IMR-90 (cell line): Measurements from ENCODE around the gene UVSSA. TPM values are rescaled to one million over a fixed set of nuclear protein-coding genes. Genes with fewer than 3 reads are reported as not detected.

Source experiments
- ATAC-seq: fragments of 200-7000 bp; cut with Tn5 transposase; 2 replicates; pipeline ENCODE4 v1.9.1; 2020; ENCODE audit warnings: low read depth, mild to moderate bottlenecking, moderate library complexity
- BruUV-seq: library from RNA; stranded (reverse); fragments of 400-500 nt; replicated peaks from 2 replicates; lab custom pipeline; 2021; lab: Mats Ljungman, UMichigan
- CTCF ChIA-PET: fragments of 300-600 bp; formaldehyde crosslinking; extraction: SDS; loops from one replicate; lab custom pipeline; 2021; ENCODE audit warnings: antibody characterized with exemption; lab: Yijun Ruan, JAX
- POLR2A ChIA-PET: fragments of 300-600 bp; sonication (Branson Sonifier 250); formaldehyde crosslinking; loops from one replicate; lab custom pipeline; 2022; ENCODE audit warnings: antibody characterized with exemption; ENCODE audit not compliant: unreplicated experiment; lab: Charles Lee
- DNase-seq: peaks from one replicate; pipeline ENCODE4 v3.0.0; 2013
- H2AFZ ChIP-seq: replicated peaks from 2 replicates; pipeline ENCODE3; 2013; ENCODE audit warnings: low read length, mild to moderate bottlenecking; ENCODE audit not compliant: poor library complexity
- H2AK5ac ChIP-seq: 2 replicates; pipeline ENCODE4 v1.6.1; 2013; ENCODE audit warnings: low read depth, low read length, inconsistent platforms
- H2AK9ac ChIP-seq: replicated peaks from 2 replicates; pipeline ENCODE3; 2013; ENCODE audit warnings: mild to moderate bottlenecking, low read depth, low read length, moderate library complexity; ENCODE audit not compliant: poor library complexity
- H2BK120ac ChIP-seq: 2 replicates; pipeline ENCODE4 v1.6.1; 2013; ENCODE audit warnings: low read depth, low read length, inconsistent platforms
- H2BK15ac ChIP-seq: 3 replicates; pipeline ENCODE4 v1.6.1; 2013; ENCODE audit warnings: low read depth, low read length, inconsistent platforms
- H2BK20ac ChIP-seq: 2 replicates; pipeline ENCODE4 v1.6.1; 2013; ENCODE audit warnings: low read depth, mild to moderate bottlenecking, inconsistent platforms, low read length, moderate library complexity
- H2BK5ac ChIP-seq: 2 replicates; pipeline ENCODE4 v1.6.1; 2013; ENCODE audit warnings: mild to moderate bottlenecking, low read depth, low read length, inconsistent platforms; ENCODE audit not compliant: poor library complexity, severe bottlenecking
- H3K14ac ChIP-seq: replicated peaks from 2 replicates; pipeline ENCODE4 v1.6.1; 2013; ENCODE audit warnings: low read depth, low read length, inconsistent platforms
- H3K18ac ChIP-seq: 2 replicates; pipeline ENCODE4 v1.6.1; 2013; ENCODE audit warnings: low read depth, low read length, control low read depth
- H3K23ac ChIP-seq: 2 replicates; pipeline ENCODE4 v1.6.1; 2013; ENCODE audit warnings: low read depth, low read length, inconsistent platforms
- H3K27ac ChIP-seq: 2 replicates; pipeline ENCODE4 v1.5.1; 2013; ENCODE audit warnings: mild to moderate bottlenecking, control low read depth, low read length; ENCODE audit not compliant: insufficient read depth
- H3K27me3 ChIP-seq: 2 replicates; pipeline ENCODE4 v1.6.1; 2013; ENCODE audit warnings: low read length; ENCODE audit not compliant: control insufficient read depth, insufficient read depth
- H3K36me3 ChIP-seq: 2 replicates; pipeline ENCODE4 v1.6.1; 2013; ENCODE audit warnings: low read length, mixed read lengths; ENCODE audit not compliant: control insufficient read depth, insufficient read depth
- H3K4ac ChIP-seq: 2 replicates; pipeline ENCODE4 v1.6.1; 2013; ENCODE audit warnings: low read depth, low read length, inconsistent platforms
- H3K4me1 ChIP-seq: 2 replicates; pipeline ENCODE4 v1.6.1; 2013; ENCODE audit warnings: low read length, mixed read lengths; ENCODE audit not compliant: control insufficient read depth, insufficient read depth
- H3K4me2 ChIP-seq: 2 replicates; pipeline ENCODE4 v1.6.1; 2013; ENCODE audit warnings: low read depth, mild to moderate bottlenecking, control low read depth, low read length, moderate library complexity
- H3K4me3 ChIP-seq: 2 replicates; pipeline ENCODE4 v1.5.1; 2013; ENCODE audit warnings: low read depth, mild to moderate bottlenecking, control low read depth, low read length, moderate library complexity; ENCODE audit not compliant: insufficient read depth
- H3K56ac ChIP-seq: 2 replicates; pipeline ENCODE4 v1.6.1; 2013; ENCODE audit warnings: low read length, inconsistent platforms; ENCODE audit not compliant: insufficient read depth; ENCODE audit errors: extremely low read depth
- H3K79me1 ChIP-seq, 2 experiments: 2 replicates each; pipeline ENCODE4 v1.6.1; 2013; ENCODE audit warnings: low read length in 2 of 2, inconsistent platforms in 1 of 2, low read depth in 1 of 2
- H3K9ac ChIP-seq: 2 replicates; pipeline ENCODE4 v1.6.1; 2013; ENCODE audit warnings: low read depth, low read length, control low read depth
- H3K9me1 ChIP-seq: 2 replicates; pipeline ENCODE4 v1.6.1; 2013; ENCODE audit warnings: low read length, inconsistent platforms; ENCODE audit not compliant: insufficient read depth
- H3K9me3 ChIP-seq: 2 replicates; pipeline ENCODE4 v1.6.1; 2013; ENCODE audit warnings: low read length; ENCODE audit not compliant: control insufficient read depth, insufficient read depth
- H4K20me1 ChIP-seq: 2 replicates; pipeline ENCODE4 v1.6.1; 2013; ENCODE audit warnings: low read length, inconsistent platforms; ENCODE audit not compliant: insufficient read depth
- H4K5ac ChIP-seq: 2 replicates; pipeline ENCODE4 v1.6.1; 2013; ENCODE audit warnings: mild to moderate bottlenecking, low read depth, low read length, control low read depth
- H4K8ac ChIP-seq, 2 experiments: 2 replicates each; pipeline ENCODE4 v1.6.1; 2013; ENCODE audit warnings: low read depth in 2 of 2, low read length in 2 of 2, control low read depth in 1 of 2, inconsistent platforms in 1 of 2
- H4K91ac ChIP-seq: 2 replicates; pipeline ENCODE4 v1.6.1; 2013; ENCODE audit warnings: low read depth, low read length, inconsistent platforms; ENCODE audit not compliant: insufficient read depth
- BHLHE40 ChIP-seq: fragments of 150-350 bp; IDR thresholded peaks from 2 replicates; pipeline ENCODE4 v1.6.1; 2016; ENCODE audit warnings: mild to moderate bottlenecking, low read depth, low read length
- CHD1 ChIP-seq: IDR thresholded peaks from 2 replicates; pipeline ENCODE4 v1.6.1; 2012; ENCODE audit warnings: low read depth, low read length, improper control_type of control experiment
- FOS ChIP-seq: fragments of 150-350 bp; IDR thresholded peaks from 2 replicates; pipeline ENCODE4 v1.6.1; 2016; ENCODE audit warnings: low read depth, low read length
- MAFK ChIP-seq: IDR thresholded peaks from 2 replicates; pipeline ENCODE4 v1.6.1; 2012; ENCODE audit warnings: low read depth, low read length, improper control_type of control experiment
- MAZ ChIP-seq: IDR thresholded peaks from 2 replicates; pipeline ENCODE4 v1.6.1; 2012; ENCODE audit warnings: low read depth, mild to moderate bottlenecking, low read length, improper control_type of control experiment, moderate library complexity, borderline replicate concordance
- NFE2L2 ChIP-seq: fragments of 150-350 bp; IDR thresholded peaks from 2 replicates; pipeline ENCODE4 v1.6.1; 2016; ENCODE audit warnings: low read depth, mild to moderate bottlenecking, low read length
- POLR2A ChIP-seq: IDR thresholded peaks from 2 replicates; pipeline ENCODE4 v1.6.1; 2012; ENCODE audit warnings: mild to moderate bottlenecking, low read depth, low read length
- RAD21 ChIP-seq: IDR thresholded peaks from 2 replicates; pipeline ENCODE4 v1.6.1; 2012; ENCODE audit warnings: low read length, improper control_type of control experiment
- RCOR1 ChIP-seq: IDR thresholded peaks from 2 replicates; pipeline ENCODE4 v1.6.1; 2012; ENCODE audit warnings: mild to moderate bottlenecking, low read length, improper control_type of control experiment; ENCODE audit not compliant: insufficient replicate concordance
- RFX5 ChIP-seq: IDR thresholded peaks from 2 replicates; pipeline ENCODE4 v1.8.0; 2012; ENCODE audit warnings: low read depth, mild to moderate bottlenecking, low read length, moderate library complexity
- WGBS, 2 experiments: methylation state at CpG; one replicate each; pipeline versions ENCODE4 v1.1.5 to v1.1.7; 2013; ENCODE audit warnings: missing lambda C conversion rate in 2 of 2; ENCODE audit not compliant: insufficient read length in 1 of 2; ENCODE audit errors: extremely low coverage in 2 of 2; 5-methylcytosine and 5-hydroxymethylcytosine counted together
- dilution Hi-C: fragments of 300-500 bp; cut with HindIII; formaldehyde crosslinking; loops from one replicate; pipeline ENCODE4 v1.14.3; 2018; ENCODE audit warnings: low sequenced_read_pairs; ENCODE audit not compliant: unreplicated experiment
- in situ Hi-C: fragments of 300-500 bp; cut with MboI; formaldehyde crosslinking; loops from 3 replicates; pipeline ENCODE4 v1.14.3; 2019; ENCODE audit warnings: low sequenced_read_pairs, inconsistent platforms, mixed read lengths
- intact Hi-C: fragments of 100-400 bp; cut with micrococcal nuclease; formaldehyde crosslinking; loops from 2 replicates; pipeline ENCODE4 v1.10.0; 2022
- polyA plus RNA-seq, 3 experiments: library from polyadenylated mRNA; depleted of rRNA; stranded (reverse); fragments of >200 nt; gene quantifications; 2 replicates each; pipeline ENCODE4 v1.2.3, GENCODE V29; 2012; ENCODE audit warnings: low replicate concordance in 1 of 3
- total RNA-seq: library from RNA; depleted of rRNA; stranded (reverse); fragments of >200 nt; gene quantifications from 2 replicates; pipeline ENCODE4 v1.2.3, GENCODE V29; 2012

The UVSSA gene
- total and polyA plus RNA-seq, 2 of the 4 experiments (the other 2 are of a cell fraction): 1.4 to 8.4 TPM

DNA sequence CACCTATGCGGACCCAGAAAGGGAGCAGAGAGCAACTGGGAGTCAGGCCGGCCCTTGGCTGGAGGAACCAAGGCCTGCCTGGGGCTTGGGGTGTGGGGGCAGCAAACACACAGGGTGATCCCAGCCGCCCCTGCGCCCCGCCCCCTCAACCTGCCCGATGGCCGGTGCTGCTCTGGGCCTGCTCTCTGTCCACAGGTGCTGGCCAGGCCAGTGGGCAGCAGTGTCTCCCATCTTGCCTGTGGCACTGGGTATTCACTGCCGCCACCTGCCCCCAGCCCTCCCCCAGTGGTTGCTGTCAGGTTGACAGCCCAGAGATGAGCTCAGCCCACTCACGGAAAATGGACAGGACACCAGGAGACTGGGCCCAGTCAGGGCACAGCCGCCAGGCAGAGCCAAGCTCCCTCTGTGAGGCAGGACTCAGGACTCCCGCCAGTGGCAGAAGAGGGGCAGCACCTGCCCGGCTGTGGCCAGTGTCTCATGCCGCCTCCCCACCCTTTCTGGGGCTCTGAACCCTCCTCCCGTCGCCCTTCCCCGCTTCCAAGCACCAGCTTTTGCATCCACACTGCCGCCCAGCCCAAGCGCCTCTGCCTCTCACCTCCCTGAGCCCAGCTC is 54.5 kb downstream of the UVSSA start:
- peaks cover 62% of the 10 kb centered on the region for H3K27me3 ChIP-seq
- no peak overlapping the region for H2BK120ac ChIP-seq
- no peak overlapping the region for H3K27ac ChIP-seq
- ATAC-seq (no peak), DNase-seq (no peak)
- no peaks in the 10 kb centered on the region for H3K36me3 ChIP-seq
- H3K56ac ChIP-seq: no peak overlapping the region
- H3K23ac ChIP-seq: no peak overlapping the region
- intact Hi-C loops: no loop called here
- H2BK20ac ChIP-seq: no peak overlapping the region
- H3K79me1 ChIP-seq: no peaks in the 10 kb centered on the region
- no peak overlapping the region for H2AFZ ChIP-seq
- no peak overlapping the region for H2BK15ac ChIP-seq
- dilution Hi-C loops: no loop called here
- peaks cover 18% of the 10 kb centered on the region for H3K9me3 ChIP-seq
- no TSS peak for BruUV-seq
- no peak overlapping the region for H2BK5ac ChIP-seq
- no peaks in the 10 kb centered on the region for H3K4me1 ChIP-seq
- H4K20me1 ChIP-seq: no peaks in the 10 kb centered on the region
- no peak overlapping the region for H2AK9ac ChIP-seq
- no peak overlapping the region for H3K4me3 ChIP-seq
- H3K9me1 ChIP-seq: no peaks in the 10 kb centered on the region
- CTCF ChIA-PET: no interaction called here
- POLR2A ChIA-PET: no interaction called here
- H2AK5ac ChIP-seq: no peak overlapping the region
- H3K4me2 ChIP-seq: no peak overlapping the region
- no peak overlapping the region for H4K5ac ChIP-seq
- 35% methylated on average over 5 of the region's 18 CpGs; no CpG with 5 or more reads in 1 of the 2 experiments for WGBS, 2 experiments
- H3K14ac ChIP-seq: no peak overlapping the region
- no peak overlapping the region for H4K91ac ChIP-seq
- no peak overlapping the region for H3K18ac ChIP-seq
- no peak overlapping the region for H3K9ac ChIP-seq
- H4K8ac ChIP-seq: no peak overlapping the region
- in situ Hi-C loops: no loop called here
- H3K4ac ChIP-seq: no peak overlapping the region
- TF ChIP-seq RFX5 (no peak), FOS (no peak), POLR2A (no peak), MAFK (no peak), NFE2L2 (no peak), MAZ (no peak), RCOR1 (no peak), RAD21 (no peak), BHLHE40 (no peak), CHD1 (no peak)
